COLO668 (cell line): ENCODE data around the gene ARHGAP23.
"Not testable (repeated sequence)": the region's sequence is repeated elsewhere in the genome, so short reads cannot be mapped to it uniquely, and the experiment has no call there.

Experiments used
- DNase-seq: peaks from one replicate; lab custom pipeline; 2025; ENCODE audit not compliant: unreplicated experiment; lab: John Stamatoyannopoulos, UW

The ARHGAP23 gene

GRCh38 chr17:38420518-38420917, 7.7 kb upstream of the ARHGAP23 start:
- DNase-seq, result no peak

- DNase-seq, result peak; percentile 5
These were observed 7.0 kb upstream of the ARHGAP23 start for GRCh38 chr17:38421171-38421841.

- DNase-seq, result peak; percentile 14
These were observed 6.1 kb upstream of the ARHGAP23 start for GRCh38 chr17:38421871-38422827.

- no peak for DNase-seq
These were observed 3.8 kb upstream of the ARHGAP23 start for GRCh38 chr17:38424297-38424972.

- DNase-seq, result no peak
These were observed 3.2 kb upstream of the ARHGAP23 start for GRCh38 chr17:38425031-38425430.

GRCh38 chr17:38425744-38426143, 2.5 kb upstream of the ARHGAP23 start:
- no peak for DNase-seq

- no peak for DNase-seq
These were observed 1.8 kb upstream of the ARHGAP23 start for GRCh38 chr17:38426441-38426840.

GRCh38 chr17:38427160-38427949, 909 bp upstream of the ARHGAP23 start:
- no peak for DNase-seq

- no peak for DNase-seq
These were observed 543 bp downstream of the ARHGAP23 start for GRCh38 chr17:38428643-38429371.

GRCh38 chr17:38429476-38430100, 1.3 kb downstream of the ARHGAP23 start:
- DNase-seq, result no peak

GRCh38 chr17:38430316-38430715, 2.1 kb downstream of the ARHGAP23 start:
- DNase-seq, result no peak

- DNase-seq, result no peak
These were observed 2.6 kb downstream of the ARHGAP23 start for GRCh38 chr17:38430822-38431221.

GRCh38 chr17:38431346-38432145, 3.3 kb downstream of the ARHGAP23 start:
- no peak for DNase-seq

- DNase-seq, result no peak
These were observed 6.0 kb downstream of the ARHGAP23 start for GRCh38 chr17:38434178-38434665.

- no peak for DNase-seq
These were observed 7.5 kb downstream of the ARHGAP23 start for GRCh38 chr17:38435795-38436194.

GRCh38 chr17:38436386-38436785, 8.1 kb downstream of the ARHGAP23 start:
- no peak for DNase-seq

GRCh38 chr17:38437313-38437712, 9.0 kb downstream of the ARHGAP23 start:
- DNase-seq, result not testable (repeated sequence)

GRCh38 chr17:38439436-38439835, 11.2 kb downstream of the ARHGAP23 start:
- DNase-seq, result no peak
